H1 (cell line): ENCODE results near the gene GNAQ. TPM values are rescaled to one million over a fixed set of nuclear protein-coding genes. Genes with fewer than 3 reads are reported as not detected.
A peak's percentile ranks its signal among the peaks of the same experiment; 100 is the strongest.

Source experiments
- CTCF ChIA-PET: fragments of 300-600 bp; sonication (Branson Sonifier 250); formaldehyde crosslinking; loops from one replicate; lab custom pipeline; 2021; ENCODE audit not compliant: partially characterized antibody; lab: Charles Lee
- POLR2A ChIA-PET: fragments of 300-600 bp; sonication (Branson Sonifier 250); formaldehyde crosslinking; loops from one replicate; lab custom pipeline; 2021; ENCODE audit warnings: inconsistent platforms; ENCODE audit not compliant: partially characterized antibody; lab: Charles Lee
- DNase-seq, 2 experiments: peaks; one replicate each; pipeline versions ENCODE4 v3.0.0 to v3.0.0-alpha.2; 2010 to 2022; ENCODE audit warnings: low spot score in 2 of 2, low read depth in 1 of 2, mixed read lengths in 1 of 2
- FAIRE-seq: peaks from 2 replicates; lab custom pipeline; 2011; peaks lifted over from hg19 to GRCh38; lab: Jason Lieb, UNC
- H2AFZ ChIP-seq: 2 replicates; pipeline ENCODE4 v1.8.1; 2012; ENCODE audit warnings: low read length, inconsistent platforms
- H2AK5ac ChIP-seq: 2 replicates; pipeline ENCODE4 v1.6.1; 2013; ENCODE audit warnings: low read depth, low read length
- H2BK120ac ChIP-seq: replicated peaks from 2 replicates; pipeline ENCODE3; 2013; ENCODE audit warnings: low read depth, low read length, inconsistent platforms
- H2BK12ac ChIP-seq: 2 replicates; pipeline ENCODE4 v1.6.1; 2013; ENCODE audit warnings: low read depth, low read length
- H2BK15ac ChIP-seq: 2 replicates; pipeline ENCODE4 v1.6.1; 2013; ENCODE audit warnings: low read length
- H2BK20ac ChIP-seq: 2 replicates; pipeline ENCODE4 v1.6.1; 2013; ENCODE audit warnings: low read length
- H2BK5ac ChIP-seq: 2 replicates; pipeline ENCODE4 v1.6.1; 2013; ENCODE audit warnings: low read depth, low read length
- H3K14ac ChIP-seq: 2 replicates; pipeline ENCODE4 v1.6.1; 2013; ENCODE audit warnings: inconsistent platforms; ENCODE audit not compliant: insufficient read length
- H3K18ac ChIP-seq: 2 replicates; pipeline ENCODE4 v1.6.1; 2013; ENCODE audit warnings: low read length; ENCODE audit errors: extremely low read depth
- H3K23ac ChIP-seq: 2 replicates; pipeline ENCODE4 v1.6.1; 2013; ENCODE audit warnings: inconsistent platforms; ENCODE audit not compliant: insufficient read length
- H3K23me2 ChIP-seq: 2 replicates; pipeline ENCODE4 v1.6.1; 2013; ENCODE audit warnings: low read depth, low read length
- H3K27ac ChIP-seq: 2 replicates; pipeline ENCODE4 v1.6.1; 2011; ENCODE audit warnings: low read depth, low read length, inconsistent platforms
- H3K27me3 ChIP-seq, 4 experiments: replicated peaks in 1 of 4; 1 replicate in 1 of 4; 2 replicates in 3 of 4; pipeline versions ENCODE4 v1.6.1 to v1.8.1; 2011 to 2013; ENCODE audit warnings: low read length in 3 of 4, mild to moderate bottlenecking in 3 of 4, inconsistent platforms in 2 of 4, mixed read lengths in 2 of 4, moderate library complexity in 1 of 4; ENCODE audit not compliant: control insufficient read depth in 3 of 4, insufficient read depth in 3 of 4; ENCODE audit errors: extremely low read depth in 1 of 4
- H3K36me3 ChIP-seq, 4 experiments: 2 replicates each; pipeline versions ENCODE4 v1.6.1 to v1.8.1; 2011 to 2013; ENCODE audit warnings: mild to moderate bottlenecking in 4 of 4, low read length in 3 of 4, moderate library complexity in 2 of 4, control low read depth in 1 of 4, inconsistent platforms in 1 of 4; ENCODE audit not compliant: insufficient read depth in 4 of 4, control insufficient read depth in 2 of 4
- H3K4ac ChIP-seq: replicated peaks from 2 replicates; pipeline ENCODE3; 2013; ENCODE audit warnings: low read length, low read depth, mixed read lengths, inconsistent platforms; ENCODE audit not compliant: insufficient read length
- H3K4me1 ChIP-seq, 4 experiments: replicated peaks in 1 of 4; 1 replicate in 1 of 4; 2 replicates in 3 of 4; pipeline versions ENCODE4 v1.6.1 to v1.8.1; 2011 to 2013; ENCODE audit warnings: low read length in 3 of 4, inconsistent platforms in 2 of 4, mixed read lengths in 1 of 4; ENCODE audit not compliant: insufficient read depth in 4 of 4, control insufficient read depth in 3 of 4
- H3K4me2 ChIP-seq, 2 experiments: 2 replicates each; pipeline versions ENCODE4 v1.6.1 to v1.8.1; 2011 to 2013; ENCODE audit warnings: low read depth in 2 of 2, low read length in 2 of 2, control low read depth in 1 of 2, inconsistent platforms in 1 of 2, mild to moderate bottlenecking in 1 of 2; ENCODE audit not compliant: insufficient read depth in 1 of 2
- H3K4me3 ChIP-seq, 4 experiments: fragments of 200-600, 300-600 bp in 1 of 4; sonication (generic), shearing (Covaris generic), sonication (Bioruptor Twin) in 1 of 4; 2 replicates each; pipeline versions ENCODE4 v1.5.1 to v1.8.1; 2011 to 2016; ENCODE audit warnings: low read length in 4 of 4, low read depth in 3 of 4, control low read depth in 2 of 4, inconsistent platforms in 2 of 4, mild to moderate bottlenecking in 2 of 4, mixed read lengths in 1 of 4, moderate library complexity in 1 of 4; ENCODE audit not compliant: insufficient read depth in 2 of 4; ENCODE audit errors: extremely low read depth in 1 of 4
- H3K56ac ChIP-seq: replicated peaks from 2 replicates; pipeline ENCODE3; 2013; ENCODE audit warnings: low read depth, mild to moderate bottlenecking, mixed read lengths, low read length, inconsistent platforms; ENCODE audit not compliant: insufficient read length
- H3K79me1 ChIP-seq: 2 replicates; pipeline ENCODE4 v1.6.1; 2013; ENCODE audit warnings: low read depth, low read length, control low read depth
- H3K79me2 ChIP-seq, 2 experiments: 2 replicates each; pipeline versions ENCODE4 v1.6.1 to v1.8.1; 2012 to 2013; ENCODE audit warnings: low read length in 2 of 2, mild to moderate bottlenecking in 2 of 2, inconsistent platforms in 1 of 2; ENCODE audit not compliant: insufficient read depth in 2 of 2, control insufficient read depth in 1 of 2
- H3K9ac ChIP-seq, 4 experiments: replicated peaks in 1 of 4; 1 replicate in 1 of 4; 2 replicates in 3 of 4; pipeline versions ENCODE4 v1.6.1 to v1.8.1; 2011 to 2013; ENCODE audit warnings: low read depth in 3 of 4, low read length in 3 of 4, control low read depth in 2 of 4, mild to moderate bottlenecking in 2 of 4, moderate library complexity in 2 of 4, inconsistent platforms in 1 of 4; ENCODE audit errors: extremely low read depth in 1 of 4
- H3K9me3 ChIP-seq, 2 experiments: 2 replicates each; pipeline versions ENCODE4 v1.6.1 to v1.8.1; 2012 to 2013; ENCODE audit warnings: mild to moderate bottlenecking in 2 of 2, moderate library complexity in 2 of 2, control low read depth in 1 of 2, inconsistent platforms in 1 of 2, low read depth in 1 of 2, low read length in 1 of 2, mixed read lengths in 1 of 2; ENCODE audit not compliant: insufficient read depth in 2 of 2
- H4K20me1 ChIP-seq, 2 experiments: replicated peaks in 1 of 2; 2 replicates each; pipeline versions ENCODE3 to v1.8.1; 2011 to 2013; ENCODE audit warnings: inconsistent platforms in 2 of 2, low read length in 2 of 2, mild to moderate bottlenecking in 1 of 2; ENCODE audit not compliant: insufficient read depth in 2 of 2, control insufficient read depth in 1 of 2
- H4K5ac ChIP-seq: 2 replicates; pipeline ENCODE4 v1.6.1; 2013; ENCODE audit warnings: low read length, low read depth, mixed read lengths, inconsistent platforms; ENCODE audit not compliant: insufficient read length
- H4K8ac ChIP-seq: 2 replicates; pipeline ENCODE4 v1.8.0; 2013; ENCODE audit warnings: mild to moderate bottlenecking, moderate library complexity, low read length, inconsistent platforms; ENCODE audit not compliant: insufficient read depth; ENCODE audit errors: extremely low read depth
- H4K91ac ChIP-seq: replicated peaks from 2 replicates; pipeline ENCODE3; 2013; ENCODE audit warnings: low read length, mixed read lengths, inconsistent platforms; ENCODE audit not compliant: insufficient read length
- ATF3 ChIP-seq: IDR thresholded peaks from 2 replicates; pipeline ENCODE4 v1.6.1; 2011; ENCODE audit warnings: low read depth, mild to moderate bottlenecking, low read length; ENCODE audit not compliant: insufficient read depth
- BRCA1 ChIP-seq: IDR thresholded peaks from 2 replicates; pipeline ENCODE4 v1.6.1; 2012; ENCODE audit warnings: low read depth, low read length, improper control_type of control experiment
- CHD1 ChIP-seq: IDR thresholded peaks from 2 replicates; pipeline ENCODE4 v1.6.1; 2012; ENCODE audit warnings: low read depth, low read length, improper control_type of control experiment
- SP4 ChIP-seq: IDR thresholded peaks from 2 replicates; pipeline ENCODE4 v1.6.1; 2012; ENCODE audit warnings: low read length, inconsistent platforms
- WGBS, 2 experiments: shearing (Covaris generic) in 1 of 2; methylation state at CpG; one replicate each; pipeline versions ENCODE4 v1.1.6 to v1.1.7; 2013 to 2015; ENCODE audit warnings: low lambda C conversion rate in 2 of 2, mixed read lengths in 2 of 2, inconsistent platforms in 1 of 2, low coverage in 1 of 2, missing lambda C conversion rate in 1 of 2; ENCODE audit not compliant: insufficient replicate concordance in 2 of 2, insufficient coverage in 1 of 2, insufficient read length in 1 of 2; ENCODE audit errors: extremely low coverage in 1 of 2, missing lambda C conversion rate in 1 of 2; 5-methylcytosine and 5-hydroxymethylcytosine counted together
- polyA plus RNA-seq, 7 experiments: library from polyadenylated mRNA; depleted of rRNA in 3 of 7; stranded (reverse) in 5 of 7; unstranded in 2 of 7; fragments of >200 nt in 5 of 7; fragments of 200-250 nt in 2 of 7; gene quantifications; 1 replicate in 5 of 7; 2 replicates in 1 of 7; 4 replicates in 1 of 7; pipeline versions ENCODE4 v1.2.1 to v1.2.3, GENCODE V29; 2011 to 2013; ENCODE audit warnings: missing spikeins in 2 of 7, mixed read lengths in 2 of 7
- total RNA-seq: library from RNA; stranded (reverse); fragmentation: NEBNext Ultra II Directional; extraction: Animal tissue kit (Norgen Biotek cat#: 25700); gene quantifications from 2 replicates; pipeline ENCODE4 v1.2.1, GENCODE V29; 2021

Gene GNAQ
- total and polyA plus RNA-seq, 2 of the 8 experiments (the other 6 are each of a cell fraction or from before 2014, with no cell fraction given) = 22.8 to 63.8 TPM

- FAIRE-seq = no peak
- WGBS, 2 experiments = 89% methylated on average over 9 of the region's 9 CpGs; no CpG with 5 or more reads in 1 of the 2 experiments
- Histone ChIP-seq H4K5ac (no peak overlapping the region), H3K23me2 (no peaks in the 10 kb centered on the region), H2AFZ (no peak overlapping the region), H3K9me3 (peaks cover 3 to 4% of the 10 kb centered on the region in 2 experiments; a peak in 3 of 4 replicates), H2BK20ac (no peak overlapping the region), H3K14ac (no peak overlapping the region), H3K36me3 (no peaks in the 10 kb centered on the region), H3K4ac (no peak overlapping the region), H3K79me1 (no peaks in the 10 kb centered on the region), H3K4me3 (no peak overlapping the region), H3K9ac (no peak overlapping the region), H2BK5ac (peak overlapping the region; percentile 45; the same call in 1 of the 2 replicates), H2BK120ac (no peak overlapping the region), H3K79me2 (no peaks in the 10 kb centered on the region), H4K20me1 (no peaks in the 10 kb centered on the region), H2BK15ac (no peak overlapping the region), H2AK5ac (no peak overlapping the region), H3K18ac (no peak overlapping the region), H4K8ac (no peak overlapping the region), H4K91ac (no peak overlapping the region), H3K23ac (no peak overlapping the region), H3K56ac (no peak overlapping the region), H2BK12ac (no peak overlapping the region), H3K4me1 (peaks cover 0 to 10% (median 6%) of the 10 kb centered on the region in 4 experiments; a peak in 3 of 7 replicates), H3K27me3 (no peaks in the 10 kb centered on the region), H3K27ac (no peak overlapping the region), H3K4me2 (no peak overlapping the region)
- ChIA-PET POLR2A (no interaction called here), CTCF (interaction anchor here (0.5 to 0.6 kb wide), 2 partner anchors 57 to 496 kb away, joined by 3 to 7 read pairs; no protein-coding TSS in a partner anchor)
- no peak for TF ChIP-seq CHD1
- TF ChIP-seq ATF3 = no peak
- TF ChIP-seq BRCA1 = no peak
- TF ChIP-seq SP4 = no peak
- DNase-seq = no peak
These were observed 319.0 kb downstream of the GNAQ start for GRCh38 chr9:77712533-77713130.
